ENCODE data around the gene APOLD1. TPM values are rescaled to one million over a fixed set of nuclear protein-coding genes. Genes with fewer than 3 reads are reported as not detected.
A peak's percentile ranks its signal among the peaks of the same experiment; 100 is the strongest.

APOLD1 gene
- total RNA-seq, 2 donors from 2014 or later, result 38.4 to 70.7 TPM

DNA sequence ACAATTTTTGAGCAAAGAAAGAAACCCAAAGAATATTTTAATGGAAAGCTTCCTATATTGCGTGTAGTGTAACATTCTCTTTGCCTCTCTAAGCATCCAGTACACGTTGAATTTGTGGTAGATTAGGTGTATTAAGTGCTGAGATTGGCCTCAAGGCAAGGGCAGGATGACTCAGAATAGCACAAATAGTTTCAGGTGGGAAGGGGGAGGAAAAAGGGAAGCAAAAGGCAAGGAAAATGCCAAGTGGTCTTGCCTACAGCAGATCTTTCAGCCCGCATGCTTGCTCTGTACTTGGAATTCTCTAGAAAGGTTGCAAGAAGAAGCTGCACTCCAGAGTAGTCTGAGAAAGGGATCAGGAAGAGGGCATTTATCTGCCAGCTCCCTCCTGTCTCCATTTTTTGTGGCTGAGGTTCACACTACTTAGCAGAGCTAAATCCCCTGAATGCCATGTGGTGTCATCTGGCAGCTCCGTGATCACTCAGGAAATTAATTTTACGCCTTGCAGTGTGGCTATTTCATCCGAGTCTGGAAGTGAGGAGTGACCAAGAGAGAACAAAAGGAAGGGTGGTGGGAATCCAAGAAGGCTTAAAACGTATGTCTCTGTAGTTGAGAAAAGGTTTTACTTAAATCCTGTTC lies 39.8 kb upstream of the APOLD1 start:
- H3K36me3 ChIP-seq, result no peaks in the 10 kb centered on the region
- no peak overlapping the region for H3K27ac ChIP-seq
- H3K9me3 ChIP-seq, result no peaks in the 10 kb centered on the region
- H3K4me1 ChIP-seq (ENCODE audit: control insufficient read depth in 1 of 2, low read depth in 2 of 2), result peaks cover 0 to 28% of the 10 kb centered on the region in 2 donors
- no peak for ATAC-seq (ENCODE audit: insufficient number of reproducible peaks, low FRiP score, low read depth)
- no peak overlapping the region for H3K4me3 ChIP-seq
- DNase-seq (ENCODE audit: low spot score), result no peak
- no peaks in the 10 kb centered on the region for H3K27me3 ChIP-seq (replicated peaks; ENCODE audit: insufficient read depth)
- TF ChIP-seq, protein P1, sequence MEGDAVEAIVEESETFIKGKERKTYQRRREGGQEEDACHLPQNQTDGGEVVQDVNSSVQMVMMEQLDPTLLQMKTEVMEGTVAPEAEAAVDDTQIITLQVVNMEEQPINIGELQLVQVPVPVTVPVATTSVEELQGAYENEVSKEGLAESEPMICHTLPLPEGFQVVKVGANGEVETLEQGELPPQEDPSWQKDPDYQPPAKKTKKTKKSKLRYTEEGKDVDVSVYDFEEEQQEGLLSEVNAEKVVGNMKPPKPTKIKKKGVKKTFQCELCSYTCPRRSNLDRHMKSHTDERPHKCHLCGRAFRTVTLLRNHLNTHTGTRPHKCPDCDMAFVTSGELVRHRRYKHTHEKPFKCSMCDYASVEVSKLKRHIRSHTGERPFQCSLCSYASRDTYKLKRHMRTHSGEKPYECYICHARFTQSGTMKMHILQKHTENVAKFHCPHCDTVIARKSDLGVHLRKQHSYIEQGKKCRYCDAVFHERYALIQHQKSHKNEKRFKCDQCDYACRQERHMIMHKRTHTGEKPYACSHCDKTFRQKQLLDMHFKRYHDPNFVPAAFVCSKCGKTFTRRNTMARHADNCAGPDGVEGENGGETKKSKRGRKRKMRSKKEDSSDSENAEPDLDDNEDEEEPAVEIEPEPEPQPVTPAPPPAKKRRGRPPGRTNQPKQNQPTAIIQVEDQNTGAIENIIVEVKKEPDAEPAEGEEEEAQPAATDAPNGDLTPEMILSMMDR (IDR thresholded peaks at IDR 0.05), result no peak

- TF ChIP-seq, protein P1 (IDR thresholded peaks at IDR 0.05), result no peak
- H3K36me3 ChIP-seq, result no peaks in the 10 kb centered on the region
- H3K4me1 ChIP-seq (ENCODE audit: control insufficient read depth in 1 of 2, low read depth in 2 of 2), result peaks cover 0 to 21% of the 10 kb centered on the region in 2 donors
- H3K27me3 ChIP-seq (replicated peaks; ENCODE audit: insufficient read depth), result no peaks in the 10 kb centered on the region
- no peak for DNase-seq (ENCODE audit: low spot score)
- peak overlapping the region in 1 of 2 donors; percentile 7 for H3K27ac ChIP-seq
- ATAC-seq (ENCODE audit: insufficient number of reproducible peaks, low FRiP score, low read depth), result no peak
- H3K4me3 ChIP-seq, result no peak overlapping the region
- H3K9me3 ChIP-seq, result no peaks in the 10 kb centered on the region
Measured at GRCh38 chr12:12747278-12747677, 38.2 kb upstream of the APOLD1 start.

DNA sequence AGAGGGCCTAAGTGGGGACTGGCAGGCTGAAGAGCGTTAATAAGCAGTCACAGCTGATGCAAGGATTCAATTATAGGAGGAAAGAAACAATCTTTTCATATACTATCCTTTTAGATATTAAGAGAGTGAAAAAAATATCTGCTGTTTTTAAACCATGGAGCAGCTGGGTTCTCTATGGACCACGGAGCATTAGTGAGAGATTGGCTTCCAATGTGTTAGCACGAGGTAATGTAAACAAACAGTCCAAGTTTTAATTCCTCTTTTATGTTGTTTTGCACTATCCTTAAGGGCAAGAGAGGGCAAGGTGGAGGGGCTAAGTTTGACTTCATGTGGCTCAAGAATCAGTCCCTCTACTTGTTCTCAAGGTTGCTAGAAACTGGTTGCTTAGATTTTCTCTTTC lies 37.4 kb upstream of the APOLD1 start:
- TF ChIP-seq, protein P1 (IDR thresholded peaks at IDR 0.05), result no peak
- Histone ChIP-seq H3K27me3 (replicated peaks; ENCODE audit: insufficient read depth) (no peaks in the 10 kb centered on the region), H3K27ac (peak overlapping the region; percentile 7 to 9), H3K9me3 (no peaks in the 10 kb centered on the region), H3K4me1 (ENCODE audit: control insufficient read depth in 1 of 2, low read depth in 2 of 2) (peaks cover 0 to 21% of the 10 kb centered on the region in 2 donors), H3K4me3 (no peak overlapping the region), H3K36me3 (no peaks in the 10 kb centered on the region)
- DNase-seq (ENCODE audit: low spot score) (no peak), ATAC-seq (ENCODE audit: insufficient number of reproducible peaks, low FRiP score, low read depth) (no peak)

GRCh38 chr12:12749433-12749832 lies 36.0 kb upstream of the APOLD1 start:
- H3K4me3 ChIP-seq, result peak overlapping the region; percentile 79

DNA sequence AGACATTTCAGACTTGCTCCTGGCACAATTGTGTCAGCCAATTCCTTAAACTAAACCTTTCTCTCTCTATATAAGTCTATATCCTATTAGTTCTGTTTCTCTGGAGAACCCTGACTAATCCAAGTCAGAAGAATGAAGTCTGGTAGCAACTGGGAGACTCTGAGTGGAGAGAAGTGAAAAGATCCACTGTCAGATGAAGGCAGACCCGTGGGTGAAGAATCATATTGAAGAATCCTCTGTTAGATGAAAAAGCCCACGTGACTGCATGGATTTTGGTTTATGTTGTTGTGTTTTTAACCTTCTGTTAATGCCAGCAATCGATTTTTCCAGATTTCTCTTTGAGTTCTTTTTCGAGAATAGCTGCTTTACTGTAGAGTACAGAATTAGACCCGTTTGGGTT lies 29.5 kb upstream of the APOLD1 start:
- DNase-seq (ENCODE audit: low spot score), result no peak
- H3K4me3 ChIP-seq, result no peak overlapping the region
- H3K27ac ChIP-seq, result no peak overlapping the region
- H3K9me3 ChIP-seq, result no peaks in the 10 kb centered on the region
- TF ChIP-seq, protein P1 (IDR thresholded peaks at IDR 0.05), result no peak
- no peaks in the 10 kb centered on the region for H3K4me1 ChIP-seq (ENCODE audit: control insufficient read depth in 1 of 2, low read depth in 2 of 2)
- no peaks in the 10 kb centered on the region for H3K27me3 ChIP-seq (replicated peaks; ENCODE audit: insufficient read depth)
- no peak for ATAC-seq (ENCODE audit: insufficient number of reproducible peaks, low FRiP score, low read depth)
- H3K36me3 ChIP-seq, result no peaks in the 10 kb centered on the region

More at GRCh38 chr12:12749433-12749832, 36.0 kb upstream of the APOLD1 start:
- peaks cover 0 to 21% of the 10 kb centered on the region in 2 donors for H3K4me1 ChIP-seq (ENCODE audit: control insufficient read depth in 1 of 2, low read depth in 2 of 2)
- no peaks in the 10 kb centered on the region for H3K27me3 ChIP-seq (replicated peaks; ENCODE audit: insufficient read depth)
- ATAC-seq (ENCODE audit: insufficient number of reproducible peaks, low FRiP score, low read depth), result peak; percentile 86
- H3K27ac ChIP-seq, result peak overlapping the region; percentile 55 to 79
- no peaks in the 10 kb centered on the region for H3K36me3 ChIP-seq
- DNase-seq (ENCODE audit: low spot score), result no peak
- no peaks in the 10 kb centered on the region for H3K9me3 ChIP-seq
- TF ChIP-seq, protein P1 (IDR thresholded peaks at IDR 0.05), result no peak
